IPS-NIHi7 (cell line): ENCODE results near the gene C10orf95.

Experiments
- DNase-seq: peaks from one replicate; pipeline ENCODE4 v3.0.0; 2012; ENCODE audit warnings: mixed read lengths; ENCODE audit errors: extremely low spot score

Gene C10orf95

DNA sequence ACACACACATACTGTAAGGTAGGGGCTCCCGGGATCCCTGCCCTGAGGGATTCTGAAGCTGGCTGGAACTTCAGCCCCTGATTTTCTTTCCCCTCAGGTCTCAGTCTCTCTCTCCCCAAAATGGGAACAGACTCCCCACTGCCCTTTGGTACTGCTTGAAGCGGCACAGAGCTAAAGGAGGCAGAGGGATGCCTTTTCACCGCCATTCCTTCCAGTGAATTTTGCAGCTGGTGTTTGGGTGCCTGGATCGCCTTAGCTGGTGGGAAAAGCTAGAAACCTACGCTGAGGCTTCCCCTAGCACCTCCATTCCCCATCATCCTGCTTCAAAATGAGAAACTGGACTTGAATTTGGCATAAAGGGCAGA lies 16.2 kb downstream of the C10orf95 start:
- DNase-seq, result no peak

- DNase-seq, result no peak
Observed at GRCh38 chr10:102434394-102435132, 16.8 kb downstream of the C10orf95 start.

DNA sequence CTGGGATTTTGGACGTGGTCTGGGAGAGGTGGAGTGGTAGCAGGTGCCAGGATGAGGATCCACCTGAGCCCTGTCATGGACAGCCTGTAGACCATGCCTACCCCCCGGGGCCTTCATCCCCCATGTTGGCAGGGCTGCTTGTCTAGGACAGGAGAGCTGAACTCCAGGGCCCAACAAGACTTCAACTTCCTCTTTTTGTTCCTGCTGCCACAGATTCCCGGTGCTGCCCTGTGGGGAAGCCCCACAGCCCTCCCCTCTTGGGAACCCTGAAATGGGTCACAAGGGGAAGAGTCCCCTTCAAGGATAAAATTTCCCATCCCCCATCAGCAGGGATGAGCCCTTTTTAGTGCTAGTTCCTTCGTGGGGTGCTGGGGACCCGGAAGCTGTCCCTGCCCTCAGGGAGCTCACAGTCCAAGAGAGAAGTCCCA lies 17.7 kb downstream of the C10orf95 start:
- no peak for DNase-seq

DNA sequence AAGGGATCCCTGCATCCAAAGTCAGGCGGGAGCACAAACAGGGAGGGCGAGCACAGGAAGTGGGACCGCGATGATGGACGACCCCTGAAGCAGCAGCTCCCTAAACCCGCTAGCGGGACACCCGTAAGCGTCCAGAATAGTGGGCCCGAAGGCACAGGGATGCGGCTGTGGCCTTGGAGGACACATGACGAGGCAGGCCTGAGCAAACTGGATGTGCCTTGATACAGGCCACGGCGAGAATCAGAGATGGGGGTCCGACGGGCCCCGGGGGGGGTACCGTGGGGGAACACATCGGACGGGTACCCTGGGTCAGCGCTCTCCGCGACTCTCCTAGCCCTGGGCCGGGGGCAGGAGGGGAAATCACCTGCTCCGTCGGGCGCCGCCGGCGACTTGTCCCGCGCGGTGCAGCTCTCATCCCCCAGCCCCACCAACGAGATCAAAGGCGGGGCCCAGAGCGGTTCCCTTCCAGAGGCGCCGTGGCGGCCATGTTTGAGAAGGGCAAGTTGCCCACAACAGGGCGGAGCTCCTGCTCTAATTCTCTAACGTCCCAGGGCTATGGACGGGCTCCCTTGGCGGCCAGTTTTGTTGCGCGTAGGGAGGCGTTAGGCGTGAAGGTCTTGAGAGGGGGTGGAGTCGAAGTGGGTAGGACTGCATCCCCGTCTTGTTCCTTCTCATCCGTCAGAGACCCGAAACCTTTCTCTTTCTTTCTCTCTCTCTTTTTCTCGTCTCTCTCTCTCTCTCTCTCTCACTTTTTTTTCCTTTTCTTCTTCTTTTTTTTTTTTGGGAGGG lies 19.0 kb downstream of the C10orf95 start, which contains the start of gene CUEDC2:
TSS of gene CUEDC2 (minus strand) at position 413 of the 789 bp plus-strand sequence. CDS start 7,386 bp downstream, outside the sequence.
- DNase-seq, result peak; percentile 87

DNA sequence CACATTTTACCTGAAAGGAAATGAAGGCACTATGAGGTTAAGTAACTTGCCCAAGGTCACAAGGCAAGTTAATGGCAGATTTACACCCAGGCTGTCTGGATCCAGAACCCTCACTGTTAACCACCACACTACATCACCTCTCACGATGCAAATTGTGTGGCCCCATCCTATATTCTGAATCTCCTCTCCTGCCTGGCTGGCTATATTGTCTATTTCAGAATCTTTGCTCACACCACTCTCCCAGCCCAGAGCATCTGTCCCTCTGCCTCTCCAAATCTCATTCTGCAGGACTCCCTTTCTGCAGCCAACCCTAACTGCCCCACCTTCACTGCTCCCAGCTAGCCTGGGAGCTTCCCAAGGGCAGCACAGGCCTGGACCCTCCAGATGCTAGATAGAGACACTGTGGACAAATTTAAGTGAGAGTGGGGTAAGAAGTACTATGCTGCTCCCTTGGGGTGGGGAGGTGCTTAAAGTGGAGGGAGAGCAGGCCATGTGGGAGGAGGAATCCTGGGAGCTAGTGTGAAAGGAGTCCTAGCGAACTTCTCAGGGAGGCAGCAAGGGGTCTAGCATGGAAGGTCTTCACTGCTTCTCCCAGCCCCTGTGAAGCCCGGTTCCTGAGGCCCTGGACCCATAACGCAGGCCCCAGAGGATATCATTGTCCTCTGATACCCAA lies 19.8 kb downstream of the C10orf95 start:
- DNase-seq, result no peak

- DNase-seq, result no peak
Observed at GRCh38 chr10:102429468-102429867, 21.9 kb downstream of the C10orf95 start.

- DNase-seq, result no peak
Observed at GRCh38 chr10:102426803-102427287, 24.5 kb downstream of the C10orf95 start.

DNA sequence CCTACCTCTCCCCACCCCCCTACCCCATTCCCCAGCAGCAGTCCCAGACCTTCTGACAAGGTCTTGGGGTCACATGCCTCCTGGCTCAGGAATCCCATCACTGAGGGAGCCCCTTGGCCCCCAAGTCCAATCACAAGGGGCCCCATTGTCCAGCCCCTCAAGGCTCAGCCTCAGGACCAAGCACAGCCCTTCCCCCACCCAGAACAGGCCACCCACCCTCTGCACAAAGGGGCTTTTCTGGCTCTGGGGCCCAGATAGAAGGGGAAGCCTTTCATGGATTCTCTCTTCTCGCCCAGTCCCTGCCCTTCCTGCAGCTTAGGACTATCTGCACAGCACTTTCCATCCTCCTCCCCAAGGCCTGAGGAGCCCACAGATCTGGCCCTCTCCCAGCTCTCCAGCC lies 25.9 kb downstream of the C10orf95 start:
- no peak for DNase-seq

GRCh38 chr10:102424916-102425315 lies 26.4 kb downstream of the C10orf95 start:
- no peak for DNase-seq

- DNase-seq, result no peak
Observed at GRCh38 chr10:102424145-102424544, 27.2 kb downstream of the C10orf95 start.

- no peak for DNase-seq
Observed at GRCh38 chr10:102423372-102423968, 27.9 kb downstream of the C10orf95 start.

- peak; percentile 77 for DNase-seq
Observed at GRCh38 chr10:102422545-102423129, 28.7 kb downstream of the C10orf95 start.

GRCh38 chr10:102421757-102422512 lies 29.4 kb downstream of the C10orf95 start:
- DNase-seq, result no peak

DNA sequence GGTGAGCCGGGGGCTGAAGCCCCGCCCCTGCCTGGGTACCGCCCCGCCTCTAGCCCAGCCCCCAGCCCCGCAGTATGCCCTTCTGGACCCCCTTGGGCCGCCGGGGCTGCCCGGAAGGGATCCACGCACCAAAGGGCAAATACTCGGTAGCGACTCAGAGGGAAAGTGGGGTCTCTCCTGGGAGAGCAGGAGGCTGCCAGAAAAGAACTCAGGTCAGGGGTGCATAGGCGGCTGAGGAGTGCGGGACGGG lies 29.9 kb downstream of the C10orf95 start:
- DNase-seq, result no peak

- peak; percentile 94 for DNase-seq
Observed at GRCh38 chr10:102420714-102421506, 30.4 kb downstream of the C10orf95 start, which contains the start of gene FBXL15. Gene FBXL15 (plus strand): TSS chr10:102420836. CDS start chr10:102421130, 294 bp downstream.

GRCh38 chr10:102420181-102420713 lies 31.1 kb downstream of the C10orf95 start:
- no peak for DNase-seq

GRCh38 chr10:102419269-102420180 lies 31.8 kb downstream of the C10orf95 start:
- peak; percentile 81 for DNase-seq

DNA sequence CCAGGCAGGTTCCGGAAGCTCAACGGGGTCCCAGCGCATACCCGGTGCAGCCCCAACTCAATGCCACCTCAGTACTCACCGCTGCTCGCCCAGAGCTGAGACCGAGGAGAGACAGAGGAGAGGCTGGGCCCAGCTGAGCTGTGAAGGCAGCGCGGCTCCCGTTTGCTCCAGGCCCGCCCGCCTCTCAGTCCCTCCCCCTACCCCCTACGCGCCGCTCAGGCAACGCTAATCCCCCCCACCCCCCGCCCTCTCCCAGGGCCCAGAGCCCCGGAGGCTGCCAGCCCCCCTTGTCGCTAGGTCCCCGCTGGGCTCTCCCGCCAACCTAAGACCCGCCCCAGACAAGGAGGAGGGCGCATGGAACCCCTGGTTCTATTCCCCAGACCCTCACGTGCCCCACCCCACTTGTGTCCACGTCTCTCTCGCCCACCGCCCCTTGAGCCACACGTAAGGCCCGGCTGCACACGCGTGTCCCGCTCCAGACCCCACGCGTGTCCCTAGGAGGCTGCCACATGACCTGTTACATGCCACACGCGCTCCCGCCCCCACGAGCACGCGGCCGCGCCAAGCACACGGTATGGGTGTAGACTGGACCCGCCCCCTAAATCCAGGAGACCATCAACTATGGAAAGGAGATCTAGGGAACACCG lies 32.6 kb downstream of the C10orf95 start, which contains the start of gene PSD:
TSS of gene PSD (minus strand) at position 164 of the 647 bp plus-strand sequence. CDS start 1,747 bp downstream, outside the sequence.
- peak; percentile 69 for DNase-seq
